ENCODE results near the gene MRPS21.

DNA sequence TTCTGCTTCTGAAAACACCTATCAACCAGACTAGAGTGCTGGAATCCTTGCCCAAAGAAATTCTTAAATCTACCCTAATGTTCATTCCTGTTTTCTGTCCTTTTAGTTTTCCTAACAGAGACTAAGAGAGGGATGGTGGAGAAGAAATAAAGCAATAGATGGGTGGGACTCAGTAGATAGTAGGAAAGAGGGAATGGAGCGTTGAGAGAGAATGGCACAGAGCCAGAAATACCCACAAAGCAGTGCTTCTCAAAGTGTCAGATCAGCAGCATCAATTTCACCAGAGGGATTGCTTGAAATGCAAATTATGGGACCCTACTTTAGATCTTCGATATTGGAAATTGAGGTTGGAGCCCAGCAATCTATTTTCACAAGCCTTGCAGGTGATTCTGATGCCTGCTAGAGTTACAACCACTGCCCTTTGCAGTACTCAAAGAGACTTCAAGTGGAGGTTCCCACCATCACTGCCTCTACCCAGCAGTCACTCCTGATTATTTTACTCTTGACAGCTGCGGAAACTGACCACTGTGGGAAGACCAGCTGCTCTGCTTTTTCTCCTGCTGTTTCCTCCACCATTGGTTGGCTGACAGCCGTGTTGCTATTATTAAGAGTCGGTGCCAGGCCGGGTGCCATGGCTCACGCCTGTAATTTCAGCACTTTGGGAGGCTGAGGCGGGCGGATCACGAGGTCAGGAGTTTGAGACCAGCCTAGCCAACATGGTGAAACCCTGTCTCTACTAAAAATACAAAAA is 16.3 kb downstream of the MRPS21 start:
- TF ChIP-seq, protein P1, sequence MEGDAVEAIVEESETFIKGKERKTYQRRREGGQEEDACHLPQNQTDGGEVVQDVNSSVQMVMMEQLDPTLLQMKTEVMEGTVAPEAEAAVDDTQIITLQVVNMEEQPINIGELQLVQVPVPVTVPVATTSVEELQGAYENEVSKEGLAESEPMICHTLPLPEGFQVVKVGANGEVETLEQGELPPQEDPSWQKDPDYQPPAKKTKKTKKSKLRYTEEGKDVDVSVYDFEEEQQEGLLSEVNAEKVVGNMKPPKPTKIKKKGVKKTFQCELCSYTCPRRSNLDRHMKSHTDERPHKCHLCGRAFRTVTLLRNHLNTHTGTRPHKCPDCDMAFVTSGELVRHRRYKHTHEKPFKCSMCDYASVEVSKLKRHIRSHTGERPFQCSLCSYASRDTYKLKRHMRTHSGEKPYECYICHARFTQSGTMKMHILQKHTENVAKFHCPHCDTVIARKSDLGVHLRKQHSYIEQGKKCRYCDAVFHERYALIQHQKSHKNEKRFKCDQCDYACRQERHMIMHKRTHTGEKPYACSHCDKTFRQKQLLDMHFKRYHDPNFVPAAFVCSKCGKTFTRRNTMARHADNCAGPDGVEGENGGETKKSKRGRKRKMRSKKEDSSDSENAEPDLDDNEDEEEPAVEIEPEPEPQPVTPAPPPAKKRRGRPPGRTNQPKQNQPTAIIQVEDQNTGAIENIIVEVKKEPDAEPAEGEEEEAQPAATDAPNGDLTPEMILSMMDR (conservative IDR thresholded peaks at IDR 0.05) = no peak
- TF ChIP-seq ZFX (IDR thresholded peaks at IDR 0.05) = no peak
